Left ventricle myocardium inferior (tissue), 1 donor: ENCODE data around the gene CADPS. TPM values are rescaled to one million over a fixed set of nuclear protein-coding genes. Genes with fewer than 3 reads are reported as not detected.

ENCODE experiments used
- DNase-seq: peaks from one replicate; pipeline ENCODE4 v3.0.0-alpha.2; 2020
- H3K27ac ChIP-seq: fragments of 200-600 bp; replicated peaks from 2 replicates; pipeline ENCODE4 v1.8.0; 2021
- H3K27me3 ChIP-seq: fragments of 200-600 bp; 2 replicates; pipeline ENCODE4 v1.8.0; 2021; ENCODE audit warnings: low read depth
- H3K36me3 ChIP-seq: fragments of 200-600 bp; 2 replicates; pipeline ENCODE4 v1.8.0; 2021
- H3K4me1 ChIP-seq: fragments of 200-600 bp; 2 replicates; pipeline ENCODE4 v1.8.0; 2021
- H3K4me3 ChIP-seq: fragments of 200-600 bp; 2 replicates; pipeline ENCODE4 v1.8.0; 2021; ENCODE audit warnings: mild to moderate bottlenecking, moderate library complexity
- H3K9me3 ChIP-seq: fragments of 200-600 bp; replicated peaks from 2 replicates; pipeline ENCODE4 v1.8.0; 2021
- CTCF ChIP-seq: fragments of 200-600 bp; IDR thresholded peaks from 2 replicates; pipeline ENCODE4 v1.8.0; 2021; ENCODE audit warnings: antibody characterized with exemption, mild to moderate bottlenecking, borderline replicate concordance
- intact Hi-C: fragments of 100-400 bp; cut with micrococcal nuclease; formaldehyde crosslinking; loops from one replicate; pipeline ENCODE4 v1.11.0; 2022
- total RNA-seq: library from RNA; stranded (reverse); fragmentation: NEBNext Ultra II Directional; extraction: Animal tissue kit (Norgen Biotek cat#: 25700); gene quantifications from one replicate; pipeline ENCODE4 v1.2.1, GENCODE V29; 2021
- donor health status: DM: no; HTN: yes; CAD: no; lungs with severe emphysema.

CADPS gene
- total RNA-seq, 1 donor from 2014 or later: 25.0 TPM

GRCh38 chr3:62624185-62624584 lies 251.0 kb downstream of the CADPS start:
- no peak for DNase-seq
- Histone ChIP-seq H3K4me3 (no peak overlapping the region), H3K9me3 (no peaks in the 10 kb centered on the region), H3K36me3 (no peaks in the 10 kb centered on the region), H3K27ac (no peak overlapping the region), H3K27me3 (no peaks in the 10 kb centered on the region), H3K4me1 (no peaks in the 10 kb centered on the region)
- intact Hi-C loops: loop anchor here (5.0 to 10.0 kb wide), 2 partner anchors 571 to 603 kb away; no protein-coding TSS in a partner anchor
- no peak for TF ChIP-seq CTCF

DNA sequence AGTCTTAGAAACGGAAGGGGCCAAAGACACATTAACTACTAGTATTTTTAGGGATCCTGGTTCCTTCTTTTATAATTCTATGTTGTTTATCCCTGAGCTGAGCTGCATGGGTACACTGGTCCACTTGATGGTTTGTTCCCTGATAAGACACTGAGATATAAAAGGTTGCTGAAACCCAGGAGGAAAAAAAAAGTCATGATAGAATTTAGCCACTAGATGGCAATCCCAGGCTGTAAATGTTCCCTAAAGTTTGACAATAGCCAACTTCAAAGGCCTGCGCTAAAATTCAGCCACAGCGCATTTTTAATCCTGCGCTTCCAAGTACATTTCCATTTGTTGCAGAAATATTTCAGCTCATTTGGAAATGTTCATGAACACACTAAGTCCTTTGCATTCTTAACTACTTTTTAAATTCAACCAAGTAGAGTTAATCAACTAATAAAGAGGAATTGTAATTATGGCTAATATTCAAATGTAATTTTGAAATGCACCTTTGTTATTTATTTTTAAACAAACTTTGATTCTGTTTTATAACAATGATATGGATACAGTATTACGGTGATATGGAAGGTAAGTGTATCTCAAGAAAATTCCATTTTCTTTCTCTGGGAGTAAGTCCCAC lies 252.6 kb downstream of the CADPS start:
- Histone ChIP-seq H3K27me3 (no peaks in the 10 kb centered on the region), H3K4me1 (no peaks in the 10 kb centered on the region), H3K9me3 (no peaks in the 10 kb centered on the region), H3K36me3 (no peaks in the 10 kb centered on the region), H3K27ac (no peak overlapping the region), H3K4me3 (no peak overlapping the region)
- DNase-seq: no peak
- intact Hi-C loops: loop anchor here (5.0 to 10.0 kb wide), 2 partner anchors 572 to 605 kb away; no protein-coding TSS in a partner anchor
- peak; percentile 71 for TF ChIP-seq CTCF

GRCh38 chr3:62621925-62622324 lies 253.3 kb downstream of the CADPS start:
- no peak for TF ChIP-seq CTCF
- Histone ChIP-seq H3K27me3 (no peaks in the 10 kb centered on the region), H3K4me1 (no peaks in the 10 kb centered on the region), H3K9me3 (no peaks in the 10 kb centered on the region), H3K4me3 (no peak overlapping the region), H3K27ac (no peak overlapping the region), H3K36me3 (no peaks in the 10 kb centered on the region)
- intact Hi-C loops: loop anchor here (5.0 to 10.0 kb wide), 2 partner anchors 573 to 605 kb away; no protein-coding TSS in a partner anchor
- DNase-seq: no peak

GRCh38 chr3:62621176-62621575 lies 254.0 kb downstream of the CADPS start:
- Histone ChIP-seq H3K36me3 (no peaks in the 10 kb centered on the region), H3K9me3 (no peaks in the 10 kb centered on the region), H3K27me3 (no peaks in the 10 kb centered on the region), H3K4me1 (no peaks in the 10 kb centered on the region), H3K4me3 (no peak overlapping the region), H3K27ac (no peak overlapping the region)
- no peak for TF ChIP-seq CTCF
- intact Hi-C loops: loop anchor here (5.0 to 10.0 kb wide), 2 partner anchors 574 to 606 kb away; no protein-coding TSS in a partner anchor
- no peak for DNase-seq

DNA sequence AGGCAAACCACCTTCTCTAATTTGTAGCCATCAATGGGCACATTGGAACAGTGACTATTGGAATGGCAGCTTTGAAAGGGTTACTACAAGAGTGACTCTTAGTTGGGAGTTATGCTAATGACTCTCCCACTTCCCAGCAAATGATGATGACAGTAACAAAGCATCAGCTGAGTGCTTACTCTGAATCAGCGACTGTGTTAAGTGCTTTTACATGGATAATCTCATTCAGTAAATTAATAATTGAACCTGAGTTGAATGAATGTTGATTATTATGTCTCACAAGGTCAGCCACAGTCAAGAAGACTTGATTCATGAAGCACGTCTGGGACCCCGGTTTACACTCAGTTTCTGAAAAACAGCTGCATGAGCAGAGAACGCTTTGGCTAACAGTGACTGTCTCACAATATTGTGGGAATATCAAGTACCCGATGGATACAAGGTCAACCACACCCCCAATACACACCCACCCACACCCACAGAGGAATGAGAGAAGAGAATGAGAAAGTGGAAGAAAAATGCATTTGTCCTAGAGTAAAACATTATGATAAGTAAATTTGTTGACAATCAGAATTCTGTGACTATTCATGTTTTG lies 259.9 kb downstream of the CADPS start:
- no peak for TF ChIP-seq CTCF
- Histone ChIP-seq H3K9me3 (no peaks in the 10 kb centered on the region), H3K27ac (no peak overlapping the region), H3K4me1 (no peaks in the 10 kb centered on the region), H3K27me3 (no peaks in the 10 kb centered on the region), H3K4me3 (no peak overlapping the region), H3K36me3 (no peaks in the 10 kb centered on the region)
- DNase-seq: no peak
- intact Hi-C loops: no loop called here
